Breast epithelium (tissue), 4 donors: ENCODE data around the gene GALNT5. TPM values are rescaled to one million over a fixed set of nuclear protein-coding genes. Genes with fewer than 3 reads are reported as not detected.

Source experiments
- DNase-seq, 2 donors: peaks; one replicate each; pipeline ENCODE4 v3.0.0-alpha.2; 2019; ENCODE audit warnings: low spot score in 2 of 2
- H3K27ac ChIP-seq, 2 donors: fragments of 200-600 bp; sonication (generic) in 1 of 2; one replicate each; pipeline ENCODE4 v1.5.1; 2016 to 2019; ENCODE audit warnings: mild to moderate bottlenecking in 1 of 2
- H3K27me3 ChIP-seq, 2 donors: fragments of 200-600 bp; sonication (generic) in 1 of 2; one replicate each; pipeline versions ENCODE4 v1.5.1 to v1.6.0; 2017 to 2019; ENCODE audit warnings: control low read depth in 1 of 2, mild to moderate bottlenecking in 1 of 2
- H3K36me3 ChIP-seq: fragments of 200-600 bp; one replicate; pipeline ENCODE4 v1.5.1; 2019
- H3K4me1 ChIP-seq, 2 donors: fragments of 200-600 bp; sonication (generic); one replicate each; pipeline ENCODE4 v1.5.1; 2016 to 2019; ENCODE audit warnings: control low read depth in 1 of 2
- H3K4me3 ChIP-seq, 3 donors: fragments of 200-600 bp; sonication (generic); 1 replicate in 2 of 3; 2 replicates in 1 of 3; pipeline ENCODE4 v1.5.1; 2016 to 2019; ENCODE audit warnings: mild to moderate bottlenecking in 3 of 3, moderate library complexity in 2 of 3
- H3K9me3 ChIP-seq, 2 donors: fragments of 200-600 bp; sonication (generic) in 1 of 2; one replicate each; pipeline ENCODE4 v1.5.1; 2016 to 2019; ENCODE audit warnings: control low read depth in 1 of 2
- POLR2A ChIP-seq: fragments of 450-650 bp; IDR thresholded peaks from one replicate; pipeline ENCODE4 v1.6.1; 2016; ENCODE audit warnings: antibody characterized with exemption, mild to moderate bottlenecking, moderate library complexity
- POLR2AphosphoS5 ChIP-seq, 3 donors: sonication (generic); formaldehyde crosslinking; IDR thresholded peaks; one replicate each; pipeline ENCODE4 v1.6.1; 2017; ENCODE audit warnings: antibody characterized with exemption in 3 of 3
- intact Hi-C: fragments of 100-400 bp; cut with DNase I; formaldehyde crosslinking; loops from one replicate; pipeline ENCODE4 v1.15.1; 2023; ENCODE audit warnings: low total_unique reads
- total RNA-seq, 3 donors: library from RNA; depleted of rRNA; stranded (reverse); fragments of >200 nt; gene quantifications; one replicate each; pipeline ENCODE4 v1.1.0, GENCODE V29; 2016
- TF ChIP-seq, protein P1 (sequence below), 3 donors: fragments of 450-650 bp; IDR thresholded peaks; one replicate each; pipeline ENCODE4 v1.5.1; 2016 to 2017; ENCODE audit warnings: antibody characterized with exemption in 3 of 3, mild to moderate bottlenecking in 3 of 3, moderate library complexity in 3 of 3

GALNT5 gene
- total RNA-seq, 3 donors from 2014 or later, result 0.16 to 2.0 (median 1.6) TPM

DNA sequence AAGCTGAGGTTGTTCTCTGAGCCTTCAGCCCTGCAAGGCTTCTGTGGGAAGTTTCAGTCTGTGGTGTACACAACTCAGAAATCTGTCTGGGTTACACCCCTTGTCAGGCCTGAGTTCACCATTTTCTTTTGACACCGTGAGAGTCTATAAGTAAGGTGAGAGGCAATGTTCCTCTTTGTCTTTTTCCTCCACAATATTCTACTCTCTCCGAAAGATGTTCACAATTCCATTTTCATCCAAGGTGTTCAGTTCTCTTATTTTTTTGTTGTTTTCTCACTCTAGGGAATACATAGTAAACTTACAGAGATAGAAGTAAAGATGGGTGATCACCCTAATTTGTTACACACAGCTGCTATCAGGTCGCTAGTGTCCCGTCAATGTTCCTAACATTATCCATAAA, 64.9 kb downstream of the GALNT5 start:
- intact Hi-C loops, result no loop called here

DNA sequence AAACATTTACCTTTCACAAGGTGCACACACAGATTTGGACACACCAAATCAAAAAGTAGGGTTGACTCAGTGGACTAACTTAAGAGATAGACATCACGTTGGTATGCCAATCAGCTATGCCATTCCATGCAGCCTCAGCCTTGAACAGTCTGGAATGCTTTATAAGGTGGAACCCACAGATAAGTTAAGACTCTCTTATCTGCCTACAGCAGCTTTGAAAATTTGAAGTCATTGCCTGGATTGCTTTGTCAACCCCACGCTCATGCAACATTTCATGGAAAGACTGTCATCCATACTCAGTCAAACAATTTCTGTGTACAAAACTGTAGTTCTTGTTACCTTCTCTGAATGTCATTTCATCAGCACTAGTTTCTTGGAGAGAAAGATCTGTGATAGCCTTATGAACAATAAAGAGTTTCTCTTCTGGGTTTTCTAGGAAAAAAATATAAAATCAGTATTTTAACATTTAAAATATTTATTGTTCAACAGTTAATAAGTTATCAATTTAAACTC, 66.9 kb downstream of the GALNT5 start:
- intact Hi-C loops, result no loop called here
- TF ChIP-seq POLR2AphosphoS5 (IDR thresholded peaks at IDR 0.05) (no peak), POLR2A (no peak)
- TF ChIP-seq, protein P1, sequence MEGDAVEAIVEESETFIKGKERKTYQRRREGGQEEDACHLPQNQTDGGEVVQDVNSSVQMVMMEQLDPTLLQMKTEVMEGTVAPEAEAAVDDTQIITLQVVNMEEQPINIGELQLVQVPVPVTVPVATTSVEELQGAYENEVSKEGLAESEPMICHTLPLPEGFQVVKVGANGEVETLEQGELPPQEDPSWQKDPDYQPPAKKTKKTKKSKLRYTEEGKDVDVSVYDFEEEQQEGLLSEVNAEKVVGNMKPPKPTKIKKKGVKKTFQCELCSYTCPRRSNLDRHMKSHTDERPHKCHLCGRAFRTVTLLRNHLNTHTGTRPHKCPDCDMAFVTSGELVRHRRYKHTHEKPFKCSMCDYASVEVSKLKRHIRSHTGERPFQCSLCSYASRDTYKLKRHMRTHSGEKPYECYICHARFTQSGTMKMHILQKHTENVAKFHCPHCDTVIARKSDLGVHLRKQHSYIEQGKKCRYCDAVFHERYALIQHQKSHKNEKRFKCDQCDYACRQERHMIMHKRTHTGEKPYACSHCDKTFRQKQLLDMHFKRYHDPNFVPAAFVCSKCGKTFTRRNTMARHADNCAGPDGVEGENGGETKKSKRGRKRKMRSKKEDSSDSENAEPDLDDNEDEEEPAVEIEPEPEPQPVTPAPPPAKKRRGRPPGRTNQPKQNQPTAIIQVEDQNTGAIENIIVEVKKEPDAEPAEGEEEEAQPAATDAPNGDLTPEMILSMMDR (IDR thresholded peaks at IDR 0.05), result no peak
- Histone ChIP-seq H3K4me3 (no peak overlapping the region), H3K27ac (no peak overlapping the region), H3K9me3 (no peaks in the 10 kb centered on the region), H3K4me1 (no peaks in the 10 kb centered on the region), H3K36me3 (no peaks in the 10 kb centered on the region), H3K27me3 (no peaks in the 10 kb centered on the region)
- no peak for DNase-seq

More for the DNA sequence above, 64.9 kb downstream of the GALNT5 start:
- TF ChIP-seq POLR2A (no peak), POLR2AphosphoS5 (IDR thresholded peaks at IDR 0.05) (no peak)
- TF ChIP-seq, protein P1 (IDR thresholded peaks at IDR 0.05), result no peak
- Histone ChIP-seq H3K36me3 (no peaks in the 10 kb centered on the region), H3K27me3 (no peaks in the 10 kb centered on the region), H3K27ac (no peak overlapping the region), H3K9me3 (no peaks in the 10 kb centered on the region), H3K4me3 (no peak overlapping the region), H3K4me1 (no peaks in the 10 kb centered on the region)
- no peak for DNase-seq

DNA sequence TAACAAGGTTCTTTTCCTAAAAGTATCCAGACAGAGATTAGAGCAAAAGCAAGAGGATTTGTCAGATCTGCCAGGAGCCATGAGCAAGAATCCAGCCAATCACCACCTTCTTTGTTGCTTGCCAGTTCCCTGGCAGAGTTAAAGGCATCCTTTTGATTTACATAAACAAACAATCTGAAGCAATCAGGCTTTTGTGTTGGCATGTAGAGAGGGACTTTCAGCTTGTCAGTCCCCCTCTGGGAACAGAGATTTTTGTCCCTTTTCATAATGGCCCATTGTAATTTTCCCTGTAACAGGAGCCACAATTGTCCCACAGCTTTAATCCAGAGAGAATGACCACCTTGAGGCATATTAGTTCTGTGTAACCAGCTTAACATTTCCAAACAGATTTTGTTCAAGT, 68.3 kb downstream of the GALNT5 start, which contains the start of gene ERMN:
Gene ERMN (minus strand): TSS at position 39 of the 400 bp plus-strand sequence. CDS start 182 bp downstream, outside the sequence.
- no peak within 1 kb of the TSS for H3K4me3 ChIP-seq
- no peaks in the 10 kb centered on the region for H3K36me3 ChIP-seq
- H3K4me1 ChIP-seq, result no peaks in the 10 kb centered on the region
- no peak for TF ChIP-seq POLR2AphosphoS5 (IDR thresholded peaks at IDR 0.05)
- no peak for TF ChIP-seq POLR2A
- TF ChIP-seq, protein P1 (IDR thresholded peaks at IDR 0.05), result no peak
- no peaks in the 10 kb centered on the region for H3K27me3 ChIP-seq
- intact Hi-C loops, result no loop called here
- DNase-seq, result no peak
- H3K9me3 ChIP-seq, result no peaks in the 10 kb centered on the region
- H3K27ac ChIP-seq, result no peak within 1 kb of the TSS

DNA sequence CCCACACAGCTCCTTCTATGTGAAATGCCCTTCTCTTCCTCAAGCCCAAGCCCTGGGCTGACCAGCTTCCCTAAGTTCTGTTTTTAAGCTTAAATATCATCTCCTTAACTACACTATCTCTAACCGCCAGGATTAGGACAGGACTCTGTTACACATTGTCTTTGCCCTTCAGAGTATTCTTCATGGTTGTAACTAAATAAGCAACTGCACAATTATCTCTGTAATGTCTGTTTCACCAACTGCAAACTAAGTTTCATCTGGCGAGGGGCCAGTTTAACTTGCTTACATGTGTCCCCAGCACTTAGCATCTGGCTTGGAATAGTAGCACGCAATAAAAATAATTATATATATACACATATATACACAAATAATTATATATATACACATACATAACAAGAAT, 69.2 kb downstream of the GALNT5 start:
- Histone ChIP-seq H3K4me3 (no peak overlapping the region), H3K4me1 (no peaks in the 10 kb centered on the region), H3K9me3 (no peaks in the 10 kb centered on the region), H3K36me3 (no peaks in the 10 kb centered on the region), H3K27ac (no peak overlapping the region), H3K27me3 (no peaks in the 10 kb centered on the region)
- TF ChIP-seq POLR2AphosphoS5 (IDR thresholded peaks at IDR 0.05) (no peak), POLR2A (no peak)
- TF ChIP-seq, protein P1 (IDR thresholded peaks at IDR 0.05), result no peak
- no peak for DNase-seq
- intact Hi-C loops, result no loop called here

DNA sequence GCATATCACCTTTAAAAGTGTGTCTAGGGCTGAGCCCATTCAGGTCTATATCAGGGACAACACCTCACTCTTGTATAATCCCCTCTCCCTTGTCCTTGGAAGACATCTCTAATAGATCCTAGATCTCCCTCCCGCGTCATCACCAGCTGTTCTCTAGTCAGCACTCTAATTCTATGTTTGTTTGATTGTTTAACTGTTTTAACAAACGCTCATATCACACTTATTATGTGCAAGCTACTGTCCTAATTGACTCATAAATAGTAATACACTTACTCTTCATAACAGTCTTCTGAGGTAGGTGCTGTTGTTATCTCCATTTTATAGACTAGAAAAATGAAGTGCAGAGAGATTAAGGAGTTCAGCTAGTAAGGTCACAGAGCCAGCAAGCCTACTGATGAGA, 69.7 kb downstream of the GALNT5 start:
- DNase-seq, result no peak
- intact Hi-C loops, result no loop called here
- no peak for TF ChIP-seq POLR2A
- no peak for TF ChIP-seq POLR2AphosphoS5 (IDR thresholded peaks at IDR 0.05)
- TF ChIP-seq, protein P1 (IDR thresholded peaks at IDR 0.05), result no peak
- no peaks in the 10 kb centered on the region for H3K4me1 ChIP-seq
- no peaks in the 10 kb centered on the region for H3K36me3 ChIP-seq
- no peak overlapping the region for H3K4me3 ChIP-seq
- H3K27ac ChIP-seq, result no peak overlapping the region
- H3K27me3 ChIP-seq, result no peaks in the 10 kb centered on the region
- H3K9me3 ChIP-seq, result no peaks in the 10 kb centered on the region
